GM12874 (cell line): ENCODE results near the gene PARP3.

Source experiments
- TF ChIP-seq, protein P1 (sequence below): IDR thresholded peaks from 2 replicates; pipeline ENCODE4 v1.5.1; 2011; ENCODE audit warnings: low read depth, mild to moderate bottlenecking, control low read depth, low read length, moderate library complexity; ENCODE audit not compliant: insufficient read depth

PARP3 gene

DNA sequence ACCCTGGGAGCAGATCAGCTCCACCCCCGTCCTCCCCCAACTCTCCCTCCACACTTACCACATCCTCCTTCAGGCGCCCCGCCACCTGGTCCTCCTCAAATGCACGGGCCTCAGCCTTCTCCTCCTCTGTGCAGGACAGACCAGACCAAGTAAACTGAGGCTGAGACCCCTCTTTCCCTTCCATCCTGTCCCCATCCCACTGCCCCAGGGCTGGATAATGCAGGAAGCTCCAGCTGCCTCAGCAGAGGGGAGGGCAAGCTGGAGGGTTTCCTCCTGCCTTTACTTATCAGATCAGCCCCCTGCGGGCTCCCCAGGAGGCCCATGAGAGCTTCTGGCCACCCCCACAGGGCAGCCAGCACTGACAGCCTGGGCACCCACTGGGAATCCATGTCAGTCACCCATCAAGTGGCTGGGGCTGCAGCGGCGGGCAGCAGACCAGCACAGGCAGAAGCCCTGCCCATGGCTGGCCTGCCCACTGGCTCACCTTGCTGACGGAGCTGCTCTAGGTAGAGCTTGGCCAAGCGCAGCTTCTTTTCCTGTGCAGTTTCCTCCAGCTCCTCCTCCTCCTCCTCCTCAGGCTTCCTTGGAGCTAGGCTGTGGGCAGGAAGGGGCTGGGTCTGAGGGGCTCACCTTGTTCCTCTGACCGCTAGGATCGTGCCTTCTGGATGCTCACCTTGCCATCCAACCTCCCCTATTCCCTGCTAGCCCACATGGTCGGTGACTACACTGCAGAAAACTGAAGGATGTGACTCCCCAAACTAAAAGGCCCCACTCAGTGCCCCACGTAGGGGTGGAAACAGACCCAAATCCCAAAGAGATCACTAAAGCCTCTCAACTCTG is 4.3 kb upstream of the PARP3 start:
- TF ChIP-seq, protein P1, sequence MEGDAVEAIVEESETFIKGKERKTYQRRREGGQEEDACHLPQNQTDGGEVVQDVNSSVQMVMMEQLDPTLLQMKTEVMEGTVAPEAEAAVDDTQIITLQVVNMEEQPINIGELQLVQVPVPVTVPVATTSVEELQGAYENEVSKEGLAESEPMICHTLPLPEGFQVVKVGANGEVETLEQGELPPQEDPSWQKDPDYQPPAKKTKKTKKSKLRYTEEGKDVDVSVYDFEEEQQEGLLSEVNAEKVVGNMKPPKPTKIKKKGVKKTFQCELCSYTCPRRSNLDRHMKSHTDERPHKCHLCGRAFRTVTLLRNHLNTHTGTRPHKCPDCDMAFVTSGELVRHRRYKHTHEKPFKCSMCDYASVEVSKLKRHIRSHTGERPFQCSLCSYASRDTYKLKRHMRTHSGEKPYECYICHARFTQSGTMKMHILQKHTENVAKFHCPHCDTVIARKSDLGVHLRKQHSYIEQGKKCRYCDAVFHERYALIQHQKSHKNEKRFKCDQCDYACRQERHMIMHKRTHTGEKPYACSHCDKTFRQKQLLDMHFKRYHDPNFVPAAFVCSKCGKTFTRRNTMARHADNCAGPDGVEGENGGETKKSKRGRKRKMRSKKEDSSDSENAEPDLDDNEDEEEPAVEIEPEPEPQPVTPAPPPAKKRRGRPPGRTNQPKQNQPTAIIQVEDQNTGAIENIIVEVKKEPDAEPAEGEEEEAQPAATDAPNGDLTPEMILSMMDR, result no peak

DNA sequence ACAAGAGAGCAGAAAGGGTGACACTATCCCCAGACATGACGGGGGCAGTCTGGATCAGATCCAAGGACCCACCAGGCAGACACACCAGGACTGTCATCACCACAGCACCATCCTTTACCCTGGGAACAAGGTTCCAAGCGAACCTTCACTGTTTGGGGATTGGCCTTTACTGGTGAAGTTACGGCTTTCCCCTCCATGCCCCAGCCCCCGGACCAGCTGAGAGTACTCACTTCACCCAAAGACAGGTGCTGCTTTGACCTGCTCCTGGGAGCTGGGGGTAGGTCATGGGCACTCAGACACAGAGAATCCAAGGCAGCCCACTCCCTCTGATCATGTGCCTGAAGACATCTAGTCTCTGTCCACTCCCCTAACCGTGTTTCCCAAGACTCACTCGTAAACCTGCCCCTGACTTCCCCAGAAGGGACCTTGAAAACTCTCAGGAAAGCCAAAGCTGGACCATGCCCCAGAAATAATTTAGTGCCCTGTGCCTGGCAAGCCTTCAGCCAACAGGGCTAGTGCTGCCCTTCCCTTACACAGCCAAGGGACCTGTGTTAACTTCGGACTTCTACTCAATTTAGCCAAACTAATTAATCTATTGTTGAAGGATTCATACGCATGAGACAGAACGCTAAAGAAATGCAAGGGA is 3.3 kb upstream of the PARP3 start:
- TF ChIP-seq, protein P1, result no peak

DNA sequence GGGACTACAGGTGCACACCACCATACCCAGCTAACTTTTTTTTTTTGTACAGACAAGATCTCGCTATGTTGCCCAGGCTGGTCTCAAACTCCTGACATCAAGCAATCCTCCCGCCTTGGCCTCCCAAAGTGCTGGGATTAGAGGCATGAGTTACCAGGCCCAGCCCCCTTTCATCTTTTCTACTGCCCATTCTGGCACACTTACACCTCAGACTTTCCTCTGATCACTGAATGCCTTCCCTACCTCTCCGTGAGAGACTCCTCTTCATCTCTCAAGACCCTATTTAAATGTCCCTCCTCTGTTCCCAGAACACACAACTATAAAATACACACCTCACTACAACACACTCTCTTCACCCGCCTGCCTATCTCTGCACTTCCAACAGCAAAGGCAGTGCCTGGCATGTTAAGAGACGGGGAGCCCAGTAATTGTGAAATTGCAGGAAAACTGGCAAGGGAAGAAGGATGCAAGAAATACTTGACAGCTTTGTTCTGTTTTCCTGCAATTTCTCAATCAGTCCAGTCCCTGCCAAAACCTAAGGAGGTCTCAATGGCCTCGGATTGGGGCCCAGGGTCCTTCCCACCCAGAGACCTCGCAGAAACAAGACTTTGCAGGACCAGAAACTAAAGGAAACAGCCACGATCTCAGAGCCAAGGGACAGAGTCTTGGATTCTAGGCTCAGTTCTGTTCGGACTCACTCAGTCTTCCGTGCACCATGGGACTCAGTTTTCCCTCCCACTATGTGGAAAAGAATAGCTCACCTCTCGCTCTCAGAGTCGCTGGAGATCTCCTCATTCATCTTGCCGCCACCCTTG is 1.3 kb upstream of the PARP3 start:
- TF ChIP-seq, protein P1, result no peak

DNA sequence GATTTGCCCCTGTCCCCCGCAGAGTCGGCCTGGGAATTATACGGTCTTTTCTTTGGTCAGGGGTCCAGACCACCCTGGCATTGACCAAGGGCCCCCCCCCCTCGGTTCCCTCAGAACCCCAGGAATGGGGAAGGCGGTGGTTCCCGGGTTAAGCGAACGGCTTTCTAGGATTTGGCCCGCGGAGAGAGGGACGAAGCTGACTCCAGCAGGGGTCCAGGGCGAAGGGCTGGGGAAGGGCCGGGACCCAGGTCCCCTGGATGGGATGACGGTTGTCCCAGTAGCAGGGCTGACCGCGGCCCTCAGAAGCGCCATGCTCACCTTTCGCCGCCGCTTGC is 733 bp upstream of the PARP3 start:
- TF ChIP-seq, protein P1, result no peak

DNA sequence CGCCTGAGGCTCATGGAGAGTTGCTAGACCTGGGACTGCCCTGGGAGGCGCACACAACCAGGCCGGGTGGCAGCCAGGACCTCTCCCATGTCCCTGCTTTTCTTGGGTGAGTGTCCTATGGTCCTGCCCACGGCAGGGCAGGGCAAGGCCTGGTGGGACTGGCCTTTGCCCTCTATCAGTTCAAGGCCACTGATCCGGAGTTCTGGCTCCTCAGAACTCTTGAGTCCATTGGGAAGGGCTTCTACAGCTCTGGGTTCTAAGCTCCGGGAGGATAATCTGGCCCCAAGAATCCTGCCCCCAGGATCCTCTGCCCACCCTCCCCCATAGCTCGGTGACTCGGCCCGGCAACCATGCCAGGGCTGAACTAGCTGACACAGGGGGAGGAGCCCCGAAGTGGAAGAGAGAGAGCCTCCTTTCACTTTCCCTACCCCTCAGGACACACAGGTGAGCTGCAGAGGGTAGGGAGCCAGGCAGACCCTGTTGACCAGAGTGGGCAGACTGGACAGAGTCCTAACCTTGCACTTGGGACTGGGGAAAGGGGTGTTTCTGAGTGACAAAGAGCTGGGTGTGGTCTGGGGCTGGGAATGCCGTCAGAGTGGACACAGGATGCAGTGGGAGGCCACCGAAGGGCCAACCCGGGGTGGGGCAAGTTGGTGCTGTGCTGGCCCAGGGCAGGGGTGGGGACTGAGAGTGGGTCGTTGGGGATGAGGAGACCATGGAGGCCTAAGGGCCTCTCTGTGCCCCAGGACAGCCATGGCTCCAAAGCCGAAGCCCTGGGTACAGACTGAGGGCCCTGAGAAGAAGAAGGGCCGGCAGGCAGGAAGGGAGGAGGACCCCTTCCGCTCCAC is 664 bp downstream of the PARP3 start:
- TF ChIP-seq, protein P1, result no peak

DNA sequence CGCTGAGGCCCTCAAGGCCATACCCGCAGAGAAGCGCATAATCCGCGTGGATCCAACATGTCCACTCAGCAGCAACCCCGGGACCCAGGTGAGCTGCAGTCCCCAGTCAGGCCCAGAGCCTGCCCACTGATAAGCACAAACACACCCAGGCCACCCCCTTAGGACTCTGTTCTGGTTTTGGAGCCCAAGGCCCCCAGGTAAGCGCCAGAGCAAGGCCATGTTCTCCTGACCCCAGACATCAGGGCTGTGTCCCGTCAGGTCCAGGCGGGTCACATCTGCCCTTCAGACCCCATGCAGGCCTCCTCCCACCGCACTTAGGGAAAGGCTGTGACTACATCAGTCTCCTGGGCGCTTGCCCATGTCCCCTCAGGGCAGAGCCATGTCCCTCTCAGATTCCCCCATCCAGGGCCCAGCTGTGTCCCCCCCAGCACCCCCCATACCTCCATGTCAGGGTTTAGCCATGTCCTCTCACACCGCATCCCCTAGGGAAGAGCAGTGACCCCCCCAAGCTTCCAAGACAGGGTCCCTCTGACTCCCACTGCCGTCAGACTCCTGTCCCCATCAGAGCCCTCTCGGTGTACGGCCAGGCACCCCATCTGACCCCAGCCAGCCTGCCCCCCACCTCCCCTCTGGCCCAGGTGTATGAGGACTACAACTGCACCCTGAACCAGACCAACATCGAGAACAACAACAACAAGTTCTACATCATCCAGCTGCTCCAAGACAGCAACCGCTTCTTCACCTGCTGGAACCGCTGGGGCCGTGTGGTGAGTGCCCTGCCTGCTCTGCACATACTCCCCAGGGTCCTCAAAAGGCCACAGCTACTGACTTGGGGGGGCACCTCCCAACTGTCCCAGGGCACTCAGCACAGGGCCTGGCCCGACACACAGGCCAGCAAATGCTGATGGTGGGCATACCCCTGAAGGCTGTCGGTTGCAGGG is 1.6 kb downstream of the PARP3 start:
- TF ChIP-seq, protein P1, result no peak
